ENCODE results near the gene AP2A2. TPM values are rescaled to one million over a fixed set of nuclear protein-coding genes. Genes with fewer than 3 reads are reported as not detected.

Gene AP2A2
- total RNA-seq, 1 donor from 2014 or later = 9.5 TPM

DNA sequence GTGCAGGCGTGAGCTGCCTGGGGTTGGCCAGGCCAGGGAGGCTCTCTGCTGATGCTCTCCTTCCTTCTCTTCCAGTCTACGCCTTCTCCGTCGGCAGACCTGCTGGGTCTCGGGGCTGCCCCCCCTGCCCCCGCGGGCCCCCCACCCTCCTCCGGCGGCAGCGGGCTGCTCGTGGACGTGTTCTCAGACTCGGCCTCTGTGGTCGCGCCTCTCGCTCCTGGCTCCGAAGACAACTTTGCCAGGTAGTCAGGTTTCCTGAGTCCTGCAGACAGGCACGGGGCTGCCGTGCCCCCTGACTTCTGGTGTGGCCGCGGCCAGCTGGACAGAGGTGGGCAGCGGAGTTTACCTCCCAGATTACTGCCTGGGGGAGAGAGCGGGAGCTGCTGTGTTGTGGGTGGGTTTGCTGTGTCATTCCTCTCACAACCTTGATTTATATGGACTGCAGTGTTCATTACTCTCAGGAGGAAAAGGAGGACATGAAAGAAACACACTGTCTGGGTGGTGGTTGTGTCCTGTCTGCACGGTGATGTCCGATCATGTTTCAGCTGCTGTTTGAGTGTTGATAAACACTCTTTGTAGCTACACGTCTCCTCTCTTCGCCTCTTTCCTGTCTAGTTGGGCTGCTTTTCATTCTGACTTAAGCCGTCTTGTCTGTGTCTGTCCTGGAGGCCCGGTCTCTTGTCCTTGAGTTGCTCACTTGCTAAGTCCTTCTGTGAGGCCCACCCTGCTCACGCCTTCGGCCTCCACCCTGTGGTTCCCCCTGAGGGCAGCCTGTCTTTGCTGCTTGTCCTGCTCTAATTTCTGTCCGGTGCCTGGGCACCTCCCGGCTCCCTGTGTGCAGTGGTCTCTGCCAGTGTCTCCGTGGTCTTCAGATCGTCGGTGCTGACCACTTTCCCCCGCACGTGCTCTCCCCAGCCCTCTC is 74.9 kb downstream of the AP2A2 start:
- DNase-seq (ENCODE audit: low read depth) (no peak), FAIRE-seq (no peak)
- peaks cover 28% of the 10 kb centered on the region for H3K36me3 ChIP-seq (ENCODE audit: control insufficient read depth, insufficient read depth, low read length)
- no peaks in the 10 kb centered on the region for H3K27me3 ChIP-seq (ENCODE audit: control insufficient read depth, insufficient read depth, low read length)
- TF ChIP-seq, protein P1, sequence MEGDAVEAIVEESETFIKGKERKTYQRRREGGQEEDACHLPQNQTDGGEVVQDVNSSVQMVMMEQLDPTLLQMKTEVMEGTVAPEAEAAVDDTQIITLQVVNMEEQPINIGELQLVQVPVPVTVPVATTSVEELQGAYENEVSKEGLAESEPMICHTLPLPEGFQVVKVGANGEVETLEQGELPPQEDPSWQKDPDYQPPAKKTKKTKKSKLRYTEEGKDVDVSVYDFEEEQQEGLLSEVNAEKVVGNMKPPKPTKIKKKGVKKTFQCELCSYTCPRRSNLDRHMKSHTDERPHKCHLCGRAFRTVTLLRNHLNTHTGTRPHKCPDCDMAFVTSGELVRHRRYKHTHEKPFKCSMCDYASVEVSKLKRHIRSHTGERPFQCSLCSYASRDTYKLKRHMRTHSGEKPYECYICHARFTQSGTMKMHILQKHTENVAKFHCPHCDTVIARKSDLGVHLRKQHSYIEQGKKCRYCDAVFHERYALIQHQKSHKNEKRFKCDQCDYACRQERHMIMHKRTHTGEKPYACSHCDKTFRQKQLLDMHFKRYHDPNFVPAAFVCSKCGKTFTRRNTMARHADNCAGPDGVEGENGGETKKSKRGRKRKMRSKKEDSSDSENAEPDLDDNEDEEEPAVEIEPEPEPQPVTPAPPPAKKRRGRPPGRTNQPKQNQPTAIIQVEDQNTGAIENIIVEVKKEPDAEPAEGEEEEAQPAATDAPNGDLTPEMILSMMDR (IDR thresholded peaks at IDR 0.05; ENCODE audit: insufficient read depth, low read length, severe bottlenecking) = no peak
- H3K4me3 ChIP-seq (ENCODE audit: low read depth, low read length) = no peak overlapping the region

- Histone ChIP-seq H3K4me3 (ENCODE audit: low read depth, low read length) (no peak overlapping the region), H3K36me3 (ENCODE audit: control insufficient read depth, insufficient read depth, low read length) (peaks cover 26% of the 10 kb centered on the region), H3K27me3 (ENCODE audit: control insufficient read depth, insufficient read depth, low read length) (no peaks in the 10 kb centered on the region)
- DNase-seq (ENCODE audit: low read depth) = no peak
- FAIRE-seq = no peak
- TF ChIP-seq, protein P1 (IDR thresholded peaks at IDR 0.05; ENCODE audit: insufficient read depth, low read length, severe bottlenecking) = no peak
Observed at GRCh38 chr11:1001617-1002405, 76.1 kb downstream of the AP2A2 start.

DNA sequence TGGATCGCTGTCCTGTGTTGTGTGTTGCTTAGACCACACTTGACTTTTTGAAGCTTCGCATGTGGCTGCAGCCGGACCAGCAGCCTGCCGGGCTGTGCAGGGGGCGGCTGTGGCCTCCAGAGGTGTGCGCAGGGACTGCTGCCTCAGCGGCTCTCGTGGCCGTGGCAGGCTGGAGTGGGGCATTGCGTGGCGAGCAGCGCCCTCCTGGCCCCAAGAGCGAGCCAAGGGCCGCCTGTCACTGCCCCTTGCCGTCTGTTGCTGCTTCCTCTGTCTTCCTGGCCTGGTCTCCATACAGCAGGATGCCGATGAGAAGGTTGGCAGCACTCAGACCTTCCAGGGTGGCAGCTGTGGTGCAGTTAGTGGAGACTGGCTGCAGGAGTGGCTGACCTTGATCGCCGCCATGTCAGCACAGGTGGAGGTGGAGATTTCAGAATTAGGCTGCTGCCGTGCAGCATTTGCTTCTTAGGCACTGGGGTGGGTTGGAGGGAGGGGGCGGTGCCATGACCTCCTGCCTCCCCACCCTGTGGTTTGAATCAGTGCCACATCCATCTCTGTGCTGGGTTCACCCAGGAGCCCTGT is 76.8 kb downstream of the AP2A2 start:
- FAIRE-seq = no peak
- Histone ChIP-seq H3K4me3 (ENCODE audit: low read depth, low read length) (no peak overlapping the region), H3K36me3 (ENCODE audit: control insufficient read depth, insufficient read depth, low read length) (peaks cover 26% of the 10 kb centered on the region), H3K27me3 (ENCODE audit: control insufficient read depth, insufficient read depth, low read length) (no peaks in the 10 kb centered on the region)
- TF ChIP-seq, protein P1 (IDR thresholded peaks at IDR 0.05; ENCODE audit: insufficient read depth, low read length, severe bottlenecking) = no peak
- no peak for DNase-seq (ENCODE audit: low read depth)

DNA sequence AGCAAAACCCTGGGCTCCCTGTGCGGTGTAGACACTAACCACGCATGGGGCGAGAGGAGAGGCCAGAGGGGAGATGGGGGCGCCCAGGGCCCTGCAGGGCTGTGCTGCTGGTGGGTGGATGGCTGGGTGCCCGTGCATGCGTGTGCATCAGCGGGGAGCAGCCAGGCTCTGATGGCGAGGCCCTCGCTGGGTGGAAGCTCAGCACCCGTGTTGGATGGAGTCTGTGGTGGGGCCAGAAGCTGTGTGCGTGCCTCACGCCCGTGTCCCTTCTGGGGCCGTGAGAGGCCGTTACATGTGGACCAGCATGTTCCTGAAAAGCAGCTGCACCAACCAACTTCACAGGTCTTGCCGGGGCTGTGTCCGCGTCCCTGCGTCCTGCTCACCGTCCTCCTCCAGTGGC is 77.5 kb downstream of the AP2A2 start:
- no peak overlapping the region for H3K4me3 ChIP-seq (ENCODE audit: low read depth, low read length)
- TF ChIP-seq, protein P1 (IDR thresholded peaks at IDR 0.05; ENCODE audit: insufficient read depth, low read length, severe bottlenecking) = no peak
- no peaks in the 10 kb centered on the region for H3K27me3 ChIP-seq (ENCODE audit: control insufficient read depth, insufficient read depth, low read length)
- FAIRE-seq = no peak
- H3K36me3 ChIP-seq (ENCODE audit: control insufficient read depth, insufficient read depth, low read length) = peaks cover 26% of the 10 kb centered on the region
- DNase-seq (ENCODE audit: low read depth) = no peak

GRCh38 chr11:1005928-1006327 is 80.3 kb downstream of the AP2A2 start:
- H3K36me3 ChIP-seq (ENCODE audit: control insufficient read depth, insufficient read depth, low read length) = peaks cover 27% of the 10 kb centered on the region
- H3K4me3 ChIP-seq (ENCODE audit: low read depth, low read length) = no peak overlapping the region
- no peaks in the 10 kb centered on the region for H3K27me3 ChIP-seq (ENCODE audit: control insufficient read depth, insufficient read depth, low read length)
- TF ChIP-seq, protein P1 (IDR thresholded peaks at IDR 0.05; ENCODE audit: insufficient read depth, low read length, severe bottlenecking) = no peak
- FAIRE-seq (no peak), DNase-seq (ENCODE audit: low read depth) (peak; percentile 31)

Measured in bronchial epithelial cell (primary cell).